22Rv1 (cell line): ENCODE results near the gene E2F6.

Experiments used
- H3K27ac ChIP-seq: fragments of 450-650 bp; 2 replicates; pipeline ENCODE4 v1.5.1; 2017
- CTCF ChIP-seq: fragments of 450-650 bp; IDR thresholded peaks from 2 replicates; pipeline ENCODE4 v1.5.1; 2017; ENCODE audit warnings: mild to moderate bottlenecking
- ZFX ChIP-seq: fragments of 450-650 bp; IDR thresholded peaks from 2 replicates; pipeline ENCODE4 v1.6.1; 2017; ENCODE audit warnings: antibody characterized with exemption, borderline replicate concordance

The E2F6 gene

GRCh38 chr2:11437602-11438001, 28.4 kb downstream of the E2F6 start:
- no peak overlapping the region for H3K27ac ChIP-seq
- TF ChIP-seq ZFX (no peak), CTCF (no peak)

GRCh38 chr2:11435036-11435435, 30.9 kb downstream of the E2F6 start:
- TF ChIP-seq CTCF (no peak), ZFX (no peak)
- no peak overlapping the region for H3K27ac ChIP-seq

- TF ChIP-seq CTCF (no peak), ZFX (no peak)
- H3K27ac ChIP-seq: no peak overlapping the region
Measured at GRCh38 chr2:11434443-11434842, 31.5 kb downstream of the E2F6 start.

GRCh38 chr2:11433822-11434221, 32.1 kb downstream of the E2F6 start:
- H3K27ac ChIP-seq: no peak overlapping the region
- no peak for TF ChIP-seq ZFX
- TF ChIP-seq CTCF: no peak

GRCh38 chr2:11430729-11431128, 35.2 kb downstream of the E2F6 start:
- TF ChIP-seq ZFX (no peak), CTCF (no peak)
- no peak overlapping the region for H3K27ac ChIP-seq

- TF ChIP-seq CTCF: no peak
- no peak for TF ChIP-seq ZFX
- no peak overlapping the region for H3K27ac ChIP-seq
Measured at GRCh38 chr2:11427224-11427623, 38.7 kb downstream of the E2F6 start.

- TF ChIP-seq CTCF (no peak), ZFX (no peak)
- no peak overlapping the region for H3K27ac ChIP-seq
Measured at GRCh38 chr2:11422901-11423435, 43.0 kb downstream of the E2F6 start.
